GM21381 (cell line): ENCODE data around the gene TRAPPC14.
A peak's percentile ranks its signal among the peaks of the same experiment; 100 is the strongest.
"Not testable (repeated sequence)": the region's sequence is repeated elsewhere in the genome, so short reads cannot be mapped to it uniquely, and the experiment has no call there.

ENCODE experiments used
- ATAC-seq: cut with Tn5 transposase; IDR thresholded peaks from one replicate; pipeline ENCODE4 v1.9.1; 2021; ENCODE audit warnings: mild to moderate bottlenecking, moderate library complexity; ENCODE audit not compliant: unreplicated experiment

Gene TRAPPC14

GRCh38 chr7:100158229-100159098 lies at the start of gene TRAPPC14:
Gene TRAPPC14 (minus strand): TSS chr7:100158723. CDS start chr7:100158499, 224 bp downstream.
- peak; percentile 80 for ATAC-seq

DNA sequence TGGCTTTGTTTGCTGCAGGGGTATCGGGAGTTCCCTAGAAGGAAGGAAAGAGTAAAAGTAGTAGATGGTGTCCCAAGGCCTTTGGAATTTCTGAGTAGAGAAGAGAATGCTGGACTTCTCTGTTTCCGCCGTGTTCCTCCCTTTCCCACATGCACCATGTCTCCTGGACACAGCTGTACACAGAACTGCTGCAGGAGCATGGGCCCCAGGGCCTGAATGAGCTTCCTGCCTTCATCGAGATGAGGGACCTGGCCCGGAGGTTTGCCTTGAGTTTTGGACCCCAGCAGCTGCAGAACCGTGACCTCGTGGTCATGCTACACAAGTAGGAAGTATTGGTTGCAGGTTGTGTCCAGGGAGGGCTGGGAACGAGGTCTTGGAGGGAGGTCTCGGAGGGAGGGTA lies 45.9 kb upstream of the TRAPPC14 start:
- ATAC-seq: no peak

DNA sequence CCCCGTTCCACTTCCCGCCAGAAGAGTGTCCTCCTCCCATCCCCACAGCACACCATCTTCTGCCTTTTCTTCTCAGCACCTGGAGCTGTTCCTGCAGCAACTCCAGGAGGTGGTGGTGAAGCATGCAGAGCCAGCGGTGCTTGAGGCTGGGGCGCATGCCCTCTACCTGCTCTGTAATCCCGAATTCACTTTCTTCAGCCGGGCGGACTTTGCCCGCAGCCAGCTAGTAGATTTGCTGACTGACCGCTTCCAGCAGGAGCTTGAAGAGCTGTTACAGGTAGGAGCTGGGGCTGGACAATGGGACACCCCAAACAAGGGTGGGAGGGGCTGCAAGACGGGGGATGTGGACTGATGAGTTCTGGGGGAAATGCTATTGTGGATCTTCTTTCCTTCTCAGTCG lies 42.2 kb upstream of the TRAPPC14 start:
- no peak for ATAC-seq

DNA sequence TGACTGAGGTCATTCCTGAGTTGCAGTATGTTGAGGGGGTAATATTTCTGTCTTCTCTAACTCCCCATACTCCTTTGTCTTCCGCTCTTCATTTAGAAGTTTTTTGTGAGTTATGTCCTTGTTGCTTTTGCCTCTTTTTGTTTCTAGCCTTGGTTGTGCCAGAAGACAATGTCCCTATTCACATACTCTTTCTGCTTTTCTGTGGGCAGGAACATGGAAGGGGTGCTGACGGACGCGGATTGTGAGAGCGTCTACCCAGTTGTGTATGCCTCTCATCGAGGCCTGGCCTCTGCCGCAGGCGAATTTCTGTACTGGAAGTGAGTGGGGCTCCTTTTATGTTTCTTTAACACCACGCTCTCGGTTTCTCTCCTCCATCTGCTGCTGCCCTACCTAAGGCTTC lies 39.7 kb upstream of the TRAPPC14 start:
- no peak for ATAC-seq

DNA sequence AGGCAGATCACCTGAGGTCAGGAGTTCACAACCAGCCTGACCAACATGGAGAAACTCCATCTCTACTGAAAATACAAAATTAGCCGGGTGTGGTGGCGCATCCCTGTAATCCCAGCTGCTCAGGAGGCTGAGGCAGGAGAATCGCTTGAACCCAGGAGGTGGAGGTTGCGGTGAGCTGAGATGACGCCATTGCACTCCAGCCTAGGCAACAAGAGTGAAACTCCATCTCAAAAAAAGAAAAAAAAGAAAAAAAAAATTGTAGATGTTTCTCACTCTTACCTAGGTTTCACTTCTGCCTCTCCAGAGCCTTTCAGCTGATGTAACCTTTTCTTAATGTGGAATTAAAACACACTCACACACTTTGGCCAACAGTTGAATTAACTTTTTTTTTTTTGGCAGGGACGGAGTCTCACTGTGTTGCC lies 37.4 kb upstream of the TRAPPC14 start:
- not testable (repeated sequence) for ATAC-seq

DNA sequence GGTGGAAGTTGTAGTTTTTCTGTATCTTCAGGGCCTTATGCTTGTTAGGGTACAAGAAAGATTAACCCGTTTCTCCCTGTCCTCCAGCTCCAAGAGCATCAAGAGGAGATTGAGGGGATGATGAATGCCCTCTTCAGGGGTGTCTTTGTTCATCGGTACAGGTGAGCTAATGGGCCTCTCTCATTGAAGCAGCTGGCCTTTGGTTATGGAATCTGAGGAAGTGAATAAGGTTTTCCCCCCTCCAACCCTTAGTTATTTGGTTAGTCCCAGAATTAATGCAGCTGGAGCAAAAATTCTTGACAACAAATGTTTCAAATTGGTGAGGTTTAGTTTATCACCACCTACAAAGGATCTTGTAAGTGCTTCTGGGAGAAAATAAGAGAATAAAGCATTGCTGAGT lies 36.7 kb upstream of the TRAPPC14 start:
- no peak for ATAC-seq

DNA sequence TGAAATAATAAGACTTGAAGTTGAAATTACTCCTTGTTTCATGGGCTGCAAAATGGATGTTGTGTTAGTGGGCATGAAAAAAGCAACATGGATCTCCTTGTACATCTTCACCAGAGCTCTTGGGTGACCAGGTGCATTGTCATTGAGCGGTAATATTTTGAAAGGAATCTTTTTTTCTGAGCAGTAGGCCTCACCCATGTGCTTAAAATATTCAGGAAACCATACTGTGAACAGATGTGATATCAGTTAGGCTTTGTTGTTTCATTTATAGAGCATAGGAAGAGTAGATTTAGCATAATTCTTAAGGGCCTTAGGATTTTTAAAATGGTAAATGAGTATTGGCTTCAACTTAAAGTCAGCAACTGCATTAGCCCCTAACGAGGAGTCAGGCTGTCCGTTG lies 34.4 kb upstream of the TRAPPC14 start:
- no peak for ATAC-seq

DNA sequence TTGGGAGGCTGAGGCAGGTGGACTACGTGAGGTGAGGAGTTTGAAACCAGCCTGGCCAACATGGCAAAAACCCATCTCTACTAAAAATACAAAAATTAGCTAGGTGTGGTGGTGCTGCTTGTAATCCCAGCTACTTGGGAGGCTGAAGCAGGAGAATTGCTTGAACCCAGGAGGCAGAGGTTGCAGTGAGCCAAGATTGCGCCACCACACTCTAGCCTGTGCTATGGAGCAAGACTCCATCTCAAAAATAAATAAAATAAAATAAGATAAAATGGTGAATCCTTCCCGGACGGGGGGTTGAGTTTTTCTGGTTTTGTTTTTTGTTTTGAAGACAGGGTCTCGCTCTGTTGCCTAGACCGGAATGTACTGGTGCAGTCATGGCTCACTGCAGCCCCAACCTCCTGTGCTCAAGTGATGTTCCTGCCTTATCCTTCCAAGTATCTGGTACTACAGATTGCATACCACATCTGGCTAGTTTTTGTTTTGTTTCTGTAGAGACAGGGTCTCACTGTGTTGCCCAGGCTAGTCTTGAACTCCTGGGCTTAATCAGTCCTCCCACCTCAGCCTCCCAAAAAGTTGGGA lies 33.8 kb upstream of the TRAPPC14 start:
- ATAC-seq: not testable (repeated sequence)

DNA sequence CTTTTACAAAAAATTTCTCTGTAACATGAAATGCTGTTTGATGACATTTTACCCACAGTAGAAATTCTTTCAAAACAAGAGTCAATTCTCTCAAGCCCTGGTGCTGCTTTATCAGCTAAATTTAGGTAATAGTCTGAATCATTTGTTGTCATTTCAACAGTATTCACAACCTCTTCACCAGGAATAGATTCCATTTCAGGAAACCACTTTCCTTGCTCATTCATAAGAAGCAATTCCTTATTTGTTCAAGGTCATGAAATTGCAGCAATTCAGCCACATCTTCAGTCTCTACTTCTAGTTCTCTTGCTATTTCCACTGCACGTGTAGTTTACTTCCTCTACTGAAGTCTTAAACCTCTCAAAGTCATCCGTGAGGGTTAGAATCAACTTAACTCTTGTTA lies 33.3 kb upstream of the TRAPPC14 start:
- ATAC-seq: no peak

- no peak for ATAC-seq
Observed at GRCh38 chr7:100190048-100190711, 31.7 kb upstream of the TRAPPC14 start.

DNA sequence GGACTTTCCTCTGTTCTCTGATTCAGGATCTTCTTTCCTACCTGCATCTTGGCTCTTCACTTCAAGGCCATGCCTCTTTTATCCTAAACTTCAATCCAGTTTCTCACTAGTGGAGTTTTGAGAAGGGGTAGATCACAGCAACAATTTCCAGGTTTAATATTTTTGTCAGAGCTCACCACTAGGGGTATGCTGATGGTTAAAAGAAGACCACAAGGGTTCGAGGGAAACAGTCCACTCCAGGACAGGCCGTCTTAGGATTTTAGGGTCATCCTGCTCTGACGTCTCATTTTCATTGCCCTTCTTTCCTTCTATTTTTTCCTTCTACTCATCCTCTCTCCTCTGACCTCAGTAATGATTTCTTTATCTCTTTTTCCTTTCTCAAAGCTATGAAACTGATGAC lies 30.5 kb upstream of the TRAPPC14 start:
- no peak for ATAC-seq

DNA sequence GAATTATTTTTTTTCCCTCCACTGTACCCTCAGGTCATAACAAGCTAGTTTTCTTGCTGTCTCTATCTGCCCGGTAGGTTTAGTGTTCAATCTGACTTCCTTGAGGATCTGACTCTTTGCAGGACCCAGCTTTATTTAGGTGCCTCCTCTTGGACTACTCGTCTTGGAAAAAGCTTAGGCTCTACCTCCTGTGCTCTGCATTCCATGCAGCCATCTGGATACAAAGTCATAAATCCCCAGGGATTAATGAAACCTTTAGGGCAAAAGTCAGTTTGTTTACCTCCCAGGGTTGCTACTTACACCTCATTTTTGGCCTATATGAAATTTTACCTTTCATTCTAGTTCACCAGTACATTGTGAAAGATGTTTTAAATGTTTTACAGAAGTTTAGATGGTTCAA lies 27.2 kb upstream of the TRAPPC14 start:
- no peak for ATAC-seq

- not testable (repeated sequence) for ATAC-seq
Observed at GRCh38 chr7:100183090-100183489, 24.6 kb upstream of the TRAPPC14 start.

GRCh38 chr7:100182616-100183015 lies 24.1 kb upstream of the TRAPPC14 start:
- ATAC-seq: not testable (repeated sequence)

GRCh38 chr7:100180084-100180483 lies 21.6 kb upstream of the TRAPPC14 start:
- ATAC-seq: not testable (repeated sequence)

DNA sequence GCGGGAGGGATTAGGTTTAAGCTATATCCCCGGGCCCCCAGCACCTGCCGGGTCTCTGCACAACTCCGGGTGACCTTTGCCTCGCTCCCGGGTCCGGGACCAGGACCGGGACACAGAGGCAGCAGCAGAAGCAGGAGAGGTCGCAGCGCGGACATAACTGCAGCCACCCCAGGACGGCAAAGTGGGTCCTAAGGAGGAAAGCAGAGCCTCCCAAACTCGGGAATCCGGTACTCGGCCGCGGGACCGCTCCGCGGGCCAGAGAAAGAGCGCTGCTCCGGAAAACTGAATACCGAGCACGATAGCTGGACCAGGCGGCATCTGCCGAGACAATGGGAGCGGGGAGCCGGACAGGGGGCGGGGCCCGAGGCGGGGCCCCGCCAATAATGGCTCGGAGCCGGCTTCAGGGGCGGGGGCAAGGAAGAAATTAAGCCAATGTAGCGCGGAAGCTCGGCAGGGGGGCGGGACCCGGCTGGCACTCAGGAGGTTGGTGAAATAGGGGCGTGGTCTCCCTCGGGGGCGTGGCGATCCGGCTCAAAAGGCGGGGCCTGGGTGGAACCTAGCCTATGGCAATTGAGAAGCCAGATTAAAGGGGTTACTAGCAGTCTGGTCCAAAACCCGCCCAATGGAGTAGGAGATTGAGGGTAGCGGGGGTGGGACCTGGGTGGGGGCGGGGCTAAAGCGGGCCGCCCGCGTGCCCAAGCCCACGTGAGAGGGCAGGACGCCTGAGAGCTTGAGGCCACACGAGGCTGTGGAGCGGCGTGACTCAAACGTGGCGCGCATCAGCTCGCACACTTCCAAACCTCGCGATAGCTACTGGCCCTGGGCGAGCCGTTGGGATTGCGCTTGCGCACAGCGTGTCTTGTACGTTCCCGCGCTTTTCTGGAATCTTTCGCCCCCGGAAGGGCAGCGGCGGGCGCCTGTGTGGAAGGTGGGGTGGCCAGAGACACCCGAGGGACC lies 18.8 kb upstream of the TRAPPC14 start, which contains the start of the genes GPC2 and STAG3:
Gene GPC2 (minus strand): TSS at position 337 of the 957 bp plus-strand sequence. CDS start 182 bp downstream, at position 155.
Gene STAG3 (plus strand): TSS at position 874 of the 957 bp plus-strand sequence. CDS start 2,639 bp downstream, outside the sequence.
- peak; percentile 88 for ATAC-seq

- no peak for ATAC-seq
Observed at GRCh38 chr7:100176096-100177044, 17.8 kb upstream of the TRAPPC14 start.

DNA sequence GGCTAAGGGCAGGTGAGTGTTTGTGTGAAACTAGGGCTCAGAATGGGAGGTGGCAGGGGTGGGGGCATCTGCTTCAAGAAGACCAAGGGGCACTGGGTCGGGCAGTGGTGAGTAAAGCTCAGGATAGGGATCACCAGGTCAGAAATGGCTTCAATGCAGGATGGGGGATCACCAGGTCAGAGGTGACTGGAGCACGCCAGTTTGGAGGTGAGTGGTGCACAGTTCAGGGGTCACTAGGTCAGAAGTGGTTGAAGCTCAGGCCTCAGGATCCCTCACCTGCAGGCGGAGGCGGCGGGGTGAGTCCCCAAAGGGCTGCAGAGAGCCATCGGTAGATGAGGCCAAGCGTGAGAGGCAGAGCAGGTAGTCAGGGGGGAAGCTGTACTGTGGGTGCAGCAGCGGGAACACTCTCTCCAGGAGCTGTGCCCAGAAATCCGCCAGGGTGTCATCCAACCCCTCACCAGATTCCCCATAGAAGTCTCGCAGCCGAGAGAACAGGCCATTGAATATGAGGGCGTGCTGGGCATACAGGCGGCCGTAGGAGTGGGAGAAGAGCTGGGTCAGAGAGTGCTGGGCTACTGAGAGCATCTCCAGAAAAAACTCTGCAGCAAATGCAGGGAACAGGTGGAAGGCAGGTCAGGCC lies 16.9 kb upstream of the TRAPPC14 start:
- ATAC-seq: no peak

GRCh38 chr7:100174582-100174981 lies 16.1 kb upstream of the TRAPPC14 start:
- ATAC-seq: no peak
